ENCODE measurements around the gene TMC6.
"Not testable (repeated sequence)": the region's sequence is repeated elsewhere in the genome, so short reads cannot be mapped to it uniquely, and the experiment has no call there.

Gene TMC6, protein sequence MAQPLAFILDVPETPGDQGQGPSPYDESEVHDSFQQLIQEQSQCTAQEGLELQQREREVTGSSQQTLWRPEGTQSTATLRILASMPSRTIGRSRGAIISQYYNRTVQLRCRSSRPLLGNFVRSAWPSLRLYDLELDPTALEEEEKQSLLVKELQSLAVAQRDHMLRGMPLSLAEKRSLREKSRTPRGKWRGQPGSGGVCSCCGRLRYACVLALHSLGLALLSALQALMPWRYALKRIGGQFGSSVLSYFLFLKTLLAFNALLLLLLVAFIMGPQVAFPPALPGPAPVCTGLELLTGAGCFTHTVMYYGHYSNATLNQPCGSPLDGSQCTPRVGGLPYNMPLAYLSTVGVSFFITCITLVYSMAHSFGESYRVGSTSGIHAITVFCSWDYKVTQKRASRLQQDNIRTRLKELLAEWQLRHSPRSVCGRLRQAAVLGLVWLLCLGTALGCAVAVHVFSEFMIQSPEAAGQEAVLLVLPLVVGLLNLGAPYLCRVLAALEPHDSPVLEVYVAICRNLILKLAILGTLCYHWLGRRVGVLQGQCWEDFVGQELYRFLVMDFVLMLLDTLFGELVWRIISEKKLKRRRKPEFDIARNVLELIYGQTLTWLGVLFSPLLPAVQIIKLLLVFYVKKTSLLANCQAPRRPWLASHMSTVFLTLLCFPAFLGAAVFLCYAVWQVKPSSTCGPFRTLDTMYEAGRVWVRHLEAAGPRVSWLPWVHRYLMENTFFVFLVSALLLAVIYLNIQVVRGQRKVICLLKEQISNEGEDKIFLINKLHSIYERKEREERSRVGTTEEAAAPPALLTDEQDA

DNA sequence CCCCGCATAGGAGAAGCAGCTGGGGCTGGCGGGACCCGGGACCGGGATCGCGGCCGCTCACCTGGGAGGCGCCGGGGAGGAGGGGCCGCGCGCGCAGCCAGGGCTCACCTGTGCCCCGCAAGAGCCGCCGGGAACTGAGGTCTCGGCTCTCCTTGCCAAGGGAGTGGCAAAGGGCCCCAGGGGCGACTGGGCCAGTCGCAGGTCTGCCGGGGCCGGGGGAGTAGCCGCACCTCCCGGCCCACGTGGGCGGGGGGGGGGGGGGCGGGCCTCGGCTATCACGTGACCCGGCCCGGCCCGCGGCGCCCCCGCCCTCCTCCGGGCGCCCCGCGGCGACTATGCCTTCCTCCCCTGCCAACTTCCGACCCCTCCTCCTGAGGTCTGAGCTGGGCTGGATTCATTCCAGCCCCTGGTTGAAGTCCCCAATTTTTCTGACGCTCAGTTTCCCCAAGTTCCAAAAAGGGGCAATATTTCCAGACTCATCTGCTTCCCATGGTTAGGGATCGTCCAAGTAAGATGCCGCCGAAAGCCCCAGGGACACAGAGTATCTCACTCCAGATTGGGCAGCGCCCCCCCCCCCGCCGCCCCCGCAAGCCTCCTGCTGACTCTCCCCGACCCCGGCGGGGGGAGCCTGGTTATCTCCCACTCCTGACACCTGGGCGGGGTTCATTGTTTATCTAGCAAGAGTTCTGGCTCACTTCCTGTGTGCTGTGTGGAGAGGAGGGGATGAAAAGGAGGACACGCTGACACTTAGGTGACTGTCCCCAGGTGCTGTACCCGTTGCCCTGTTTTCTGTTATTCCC, at the start of gene TMC6:
TMC6 (minus strand) TSS at position 205 of the 800 bp plus-strand sequence. CDS start 1,923 bp downstream, outside the sequence.
- DNase-seq, result peak; percentile 81

DNA sequence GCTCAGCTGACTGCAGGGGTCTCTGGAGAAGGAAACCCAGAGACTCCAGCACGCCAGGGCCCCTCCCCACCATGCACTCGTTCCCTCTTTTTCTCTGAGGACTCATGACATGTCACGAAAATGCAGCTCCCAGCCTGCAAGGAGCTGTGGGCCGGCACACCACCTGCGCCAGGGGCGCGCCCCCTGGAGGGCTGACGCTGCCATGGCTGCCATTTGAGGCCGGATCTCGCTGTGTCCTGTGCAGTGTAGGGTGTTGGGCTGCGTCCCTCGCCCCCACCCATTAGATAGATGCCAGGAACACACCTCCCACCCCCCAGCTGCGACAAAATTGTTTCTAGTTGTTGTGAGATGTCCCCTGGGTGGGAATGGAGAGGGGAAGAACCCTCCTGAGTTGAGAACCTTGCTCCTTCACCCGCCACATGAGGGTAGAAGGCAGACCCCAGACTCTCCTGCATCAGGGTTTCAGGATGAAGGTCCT, 48.0 kb upstream of the TMC6 start:
- DNase-seq, result no peak

DNA sequence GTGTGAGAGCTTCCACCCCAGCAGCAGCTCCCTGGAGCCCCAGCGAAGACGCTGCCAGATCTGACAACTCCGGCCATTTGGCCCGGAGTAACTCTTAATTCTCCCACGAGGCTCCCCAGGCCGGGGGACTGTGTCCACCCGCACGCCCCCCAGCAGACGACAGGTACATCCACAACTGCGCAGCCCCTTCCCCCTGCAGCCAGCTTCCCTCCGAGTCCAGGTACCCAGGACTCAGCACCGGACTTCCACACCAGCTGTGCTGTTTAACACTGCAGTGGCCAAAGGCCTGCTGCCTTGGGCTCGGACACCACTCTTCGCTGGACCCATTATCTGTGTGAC, 47.1 kb upstream of the TMC6 start:
- no peak for DNase-seq

DNA sequence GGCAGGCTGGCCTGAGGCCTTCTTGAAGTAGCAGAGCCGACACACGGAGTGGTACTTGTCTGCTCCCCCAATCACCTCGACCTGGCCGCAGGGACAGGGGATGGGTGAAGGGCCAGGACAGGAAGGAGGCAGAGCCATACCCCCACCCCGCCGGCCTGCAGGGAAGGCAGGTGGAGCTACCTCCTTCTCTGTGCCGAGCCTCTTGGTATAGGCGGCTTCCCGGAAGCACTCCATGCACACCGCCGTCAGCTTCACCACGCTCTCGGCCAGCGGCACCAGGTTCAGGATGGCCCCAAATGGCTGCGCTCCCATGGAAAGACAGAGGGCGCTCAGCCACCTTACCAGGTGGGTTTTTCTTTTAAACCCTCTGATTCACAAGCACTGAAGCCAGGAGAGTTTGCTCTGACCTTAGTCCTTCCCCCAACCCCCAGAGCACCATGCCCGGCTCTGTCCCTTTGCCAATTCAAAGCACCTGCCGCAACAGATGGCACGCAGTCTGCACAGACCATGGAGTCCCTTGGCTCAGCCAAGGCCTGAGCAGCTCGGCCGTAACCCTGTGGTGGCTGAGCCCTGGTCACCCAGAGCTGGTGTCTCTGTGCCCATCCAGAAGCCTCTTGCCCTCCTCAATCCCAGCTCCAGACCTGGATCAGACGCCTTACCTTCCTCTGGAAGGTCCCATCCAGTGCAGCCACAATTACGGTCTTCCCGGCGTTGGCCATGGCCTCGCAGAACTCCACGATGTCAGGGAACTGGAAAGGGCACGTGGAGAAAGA, 46.5 kb upstream of the TMC6 start:
- DNase-seq, result peak; percentile 59

DNA sequence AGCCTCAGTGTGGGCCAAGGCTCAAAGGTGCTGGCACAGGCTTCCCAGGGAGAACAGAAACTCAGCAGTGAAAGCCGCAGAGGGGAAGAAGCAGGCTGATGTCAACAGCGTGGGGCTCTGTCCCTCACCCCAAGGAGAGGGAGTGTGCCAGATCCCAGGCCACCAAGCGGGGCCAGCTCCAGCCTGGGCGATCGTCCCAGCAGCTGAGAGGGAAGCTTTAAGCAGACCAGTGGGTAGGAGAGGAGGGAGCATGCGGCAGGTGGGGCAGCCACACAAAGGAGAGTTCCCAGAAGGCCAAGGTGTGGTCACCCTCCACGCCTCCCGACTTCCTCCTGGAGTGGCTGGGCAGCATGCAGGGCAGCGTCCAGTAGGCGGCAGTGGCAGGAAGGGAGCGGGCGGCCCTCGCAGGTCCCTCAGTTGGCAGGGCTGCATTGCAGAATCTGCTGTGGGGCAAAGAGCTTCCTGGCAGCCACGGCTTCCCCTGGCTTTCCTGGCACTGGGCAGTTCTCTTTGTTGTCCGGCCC, 45.9 kb upstream of the TMC6 start:
- no peak for DNase-seq

DNA sequence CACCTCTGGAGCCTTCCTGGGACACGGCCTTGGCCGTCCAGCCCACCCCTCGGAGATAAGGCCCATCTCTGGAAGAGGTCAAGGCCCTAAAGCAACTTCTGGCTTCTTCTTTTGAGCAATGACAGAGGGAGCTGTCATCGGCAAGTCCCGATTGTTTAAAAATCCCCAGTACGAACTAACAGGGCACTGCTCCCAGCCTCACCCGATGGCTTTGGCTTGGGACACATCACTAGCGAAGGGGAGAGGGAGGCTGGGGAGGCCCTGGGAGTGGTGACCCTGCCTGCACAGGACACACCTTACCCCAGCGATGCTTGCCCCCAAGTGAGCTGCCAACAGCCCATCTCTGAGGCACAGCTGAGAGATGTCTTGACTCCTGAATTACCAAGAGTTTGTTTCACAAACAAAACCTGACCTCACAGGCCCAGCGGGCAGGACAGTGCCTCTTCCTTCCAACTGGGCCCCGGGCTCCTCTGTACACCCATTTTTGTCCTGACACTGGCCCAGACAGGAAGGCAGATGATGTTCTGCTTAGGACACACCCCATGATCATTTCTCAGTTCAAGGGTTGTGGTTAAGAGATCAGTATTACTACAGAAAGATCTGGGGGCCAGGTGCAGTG, 44.7 kb upstream of the TMC6 start:
- DNase-seq, result no peak

DNA sequence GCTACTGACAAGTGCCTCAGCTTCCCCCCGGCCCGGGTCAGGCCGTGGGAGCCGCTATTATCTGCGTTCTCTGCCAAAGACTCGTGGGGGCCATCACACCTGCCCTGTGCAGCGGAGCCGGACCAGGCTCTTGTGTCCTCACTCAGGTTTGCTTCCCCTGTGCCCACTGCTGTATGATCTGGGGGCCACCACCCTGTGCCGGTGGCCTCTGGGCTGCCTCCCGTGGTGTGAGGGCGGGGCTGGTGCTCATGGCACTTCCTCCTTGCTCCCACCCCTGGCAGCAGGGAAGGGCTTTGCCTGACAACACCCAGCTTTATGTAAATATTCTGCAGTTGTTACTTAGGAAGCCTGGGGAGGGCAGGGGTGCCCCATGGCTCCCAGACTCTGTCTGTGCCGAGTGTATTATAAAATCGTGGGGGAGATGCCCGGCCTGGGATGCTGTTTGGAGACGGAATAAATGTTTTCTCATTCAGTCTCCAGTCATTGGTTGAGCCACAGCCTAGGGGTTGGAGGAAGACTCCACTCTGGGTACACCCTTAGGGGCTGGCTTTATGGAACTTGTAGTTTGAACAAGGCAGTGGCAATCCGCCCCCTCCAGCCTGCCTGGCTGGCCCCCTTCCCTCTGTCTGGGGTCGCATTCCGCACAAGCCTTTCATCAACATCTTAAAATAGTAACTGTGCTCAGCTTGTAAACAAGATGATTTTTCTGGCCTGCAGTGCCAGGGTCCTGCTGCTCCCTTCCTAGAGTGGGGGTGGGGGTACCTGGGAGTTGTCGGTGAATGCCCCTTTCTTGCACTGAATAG, 43.9 kb upstream of the TMC6 start:
- no peak for DNase-seq

DNA sequence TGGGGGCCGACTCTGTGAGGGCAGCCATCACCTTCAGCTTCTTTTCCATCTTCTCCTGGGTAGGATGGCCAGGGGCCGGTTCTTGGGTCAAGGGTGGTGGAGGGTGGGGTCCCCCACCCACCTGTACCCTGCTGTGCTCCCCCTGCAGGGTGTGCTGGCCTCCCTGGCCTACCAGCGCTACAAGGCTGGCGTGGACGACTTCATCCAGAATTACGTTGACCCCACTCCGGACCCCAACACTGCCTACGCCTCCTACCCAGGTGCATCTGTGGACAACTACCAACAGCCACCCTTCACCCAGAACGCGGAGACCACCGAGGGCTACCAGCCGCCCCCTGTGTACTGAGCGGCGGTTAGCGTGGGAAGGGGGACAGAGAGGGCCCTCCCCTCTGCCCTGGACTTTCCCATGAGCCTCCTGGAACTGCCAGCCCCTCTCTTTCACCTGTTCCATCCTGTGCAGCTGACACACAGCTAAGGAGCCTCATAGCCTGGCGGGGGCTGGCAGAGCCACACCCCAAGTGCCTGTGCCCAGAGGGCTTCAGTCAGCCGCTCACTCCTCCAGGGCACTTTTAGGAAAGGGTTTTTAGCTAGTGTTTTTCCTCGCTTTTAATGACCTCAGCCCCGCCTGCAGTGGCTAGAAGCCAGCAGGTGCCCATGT, 43.2 kb upstream of the TMC6 start:
- DNase-seq, result not testable (repeated sequence)

DNA sequence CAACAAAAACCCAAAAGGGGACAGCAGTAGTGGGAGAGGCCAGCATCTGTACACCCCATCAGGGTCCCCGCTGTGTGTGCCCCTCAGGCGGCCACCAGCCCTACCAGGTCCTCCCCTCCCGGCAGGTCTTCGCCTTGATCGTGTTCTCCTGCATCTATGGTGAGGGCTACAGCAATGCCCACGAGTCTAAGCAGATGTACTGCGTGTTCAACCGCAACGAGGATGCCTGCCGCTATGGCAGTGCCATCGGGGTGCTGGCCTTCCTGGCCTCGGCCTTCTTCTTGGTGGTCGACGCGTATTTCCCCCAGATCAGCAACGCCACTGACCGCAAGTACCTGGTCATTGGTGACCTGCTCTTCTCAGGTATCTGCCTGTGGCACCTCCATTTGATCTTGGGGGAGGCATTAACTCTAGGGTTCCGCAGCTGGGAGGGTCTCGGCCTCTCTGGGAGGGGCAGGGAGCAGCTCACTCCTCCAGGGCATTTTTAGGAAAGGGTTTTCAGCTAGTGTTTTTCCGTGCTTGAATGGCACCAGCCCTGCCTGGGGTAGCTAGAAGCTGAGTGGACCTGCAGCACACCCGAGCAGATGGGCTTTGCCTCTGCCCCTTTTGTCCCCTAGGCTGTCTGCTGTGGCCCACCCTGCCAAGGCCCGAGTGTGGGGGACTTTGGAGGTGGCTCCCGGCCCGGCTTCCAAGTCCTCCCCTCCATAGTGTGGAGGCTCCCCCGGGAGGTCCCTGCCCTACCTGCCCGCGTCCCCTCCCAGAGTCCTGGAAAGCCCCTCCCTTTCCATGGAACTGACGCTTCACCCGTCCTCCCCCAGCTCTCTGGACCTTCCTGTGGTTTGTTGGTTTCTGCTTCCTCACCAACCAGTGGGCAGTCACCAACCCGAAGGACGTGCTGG, 42.4 kb upstream of the TMC6 start:
- no peak for DNase-seq

DNA sequence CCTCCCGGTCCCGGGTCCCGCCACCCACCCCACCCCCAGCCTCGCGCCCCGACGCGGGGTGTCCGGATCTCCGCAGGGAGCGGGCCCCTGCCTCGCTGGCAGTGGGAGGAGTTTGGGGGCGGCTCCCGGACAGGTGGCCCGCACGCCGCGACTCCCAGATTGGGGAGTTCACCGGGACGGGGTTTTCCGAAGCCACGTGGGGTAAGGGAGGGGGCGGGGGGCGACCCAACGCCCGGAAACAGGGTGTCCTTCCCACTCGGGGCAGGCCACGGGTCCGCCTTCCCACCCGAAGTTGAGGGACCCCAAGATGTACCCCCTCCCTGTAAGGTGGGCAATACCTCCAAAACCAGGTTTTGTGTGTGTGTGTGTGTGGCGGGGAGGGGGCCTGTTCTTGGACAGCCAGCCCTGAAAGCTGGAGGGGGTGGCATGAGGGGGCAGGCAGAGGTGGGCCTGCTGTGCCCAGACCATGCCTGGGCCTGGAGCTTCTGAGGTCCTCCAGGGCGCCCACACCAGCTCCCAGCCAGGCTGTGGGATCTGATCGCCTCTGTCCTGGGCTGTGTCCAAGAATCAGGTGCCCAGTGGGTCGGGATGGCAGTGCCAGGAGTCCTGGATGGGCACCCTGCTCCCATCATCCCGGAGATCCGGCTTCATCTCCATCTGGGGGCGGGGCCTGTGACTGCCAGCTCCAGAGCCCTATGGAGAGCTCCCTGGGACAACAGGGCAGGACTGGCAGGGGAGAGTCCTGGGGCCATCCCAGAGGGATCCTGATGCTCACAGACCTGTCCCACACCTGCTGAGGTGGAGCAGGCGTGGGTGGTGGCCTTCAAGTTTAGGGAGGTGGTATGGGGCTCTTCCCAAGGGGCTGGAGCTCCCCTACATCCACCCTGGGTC, 40.6 kb upstream of the TMC6 start:
- DNase-seq, result peak; percentile 33

DNA sequence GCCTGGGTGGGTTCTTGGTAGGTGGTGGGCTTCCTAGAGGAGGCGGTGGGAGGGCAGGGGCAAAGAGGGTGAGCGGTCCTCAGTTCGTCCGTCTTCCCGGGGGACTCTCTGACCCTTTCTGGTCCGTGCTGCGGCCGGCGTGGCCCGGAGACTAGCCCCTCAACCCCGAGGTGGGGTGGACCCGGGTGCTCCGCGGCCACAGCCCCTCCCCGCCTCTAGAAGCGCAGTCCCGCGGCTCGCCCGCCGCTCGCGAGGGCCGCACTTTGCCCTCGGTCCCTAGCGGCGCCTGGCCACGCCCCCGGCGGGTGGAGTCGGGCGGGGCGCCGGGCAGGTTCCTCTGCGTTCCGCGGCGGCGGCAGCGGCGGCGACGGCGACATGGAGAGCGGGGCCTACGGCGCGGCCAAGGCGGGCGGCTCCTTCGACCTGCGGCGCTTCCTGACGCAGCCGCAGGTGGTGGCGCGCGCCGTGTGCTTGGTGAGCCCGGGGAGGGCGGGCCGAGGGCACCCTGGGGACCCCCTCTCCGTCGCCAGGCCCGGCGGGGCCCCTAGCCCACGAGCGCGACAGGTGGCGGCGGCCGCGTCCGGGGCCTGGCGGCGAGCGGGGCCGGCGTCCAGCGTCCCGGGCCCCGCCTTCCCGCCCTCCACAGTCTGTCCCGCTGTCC, 39.8 kb upstream of the TMC6 start, which contains the start of gene SYNGR2:
SYNGR2 (plus strand) TSS at position 340 of the 661 bp plus-strand sequence; CDS start at position 376, 36 bp downstream.
- peak; percentile 75 for DNase-seq

DNA sequence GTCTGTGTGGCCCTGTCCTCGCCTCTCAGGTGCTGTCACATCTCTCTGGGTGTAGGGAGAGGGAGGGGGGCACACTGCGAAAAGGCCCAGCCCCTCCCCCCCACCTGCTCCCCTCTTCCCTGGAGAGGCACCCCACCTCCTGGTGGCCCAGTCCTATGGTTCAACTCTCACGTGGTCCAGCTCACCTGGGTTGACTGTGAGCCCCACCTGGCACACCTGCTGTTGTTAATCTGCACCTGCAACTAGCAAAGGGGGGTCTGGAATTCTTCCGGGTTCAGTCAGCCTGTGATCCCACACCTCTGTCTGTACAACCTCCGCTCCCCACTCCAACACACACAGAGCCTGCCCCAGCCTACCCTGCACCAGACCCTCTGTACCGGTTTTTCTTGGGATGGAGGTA, 37.9 kb upstream of the TMC6 start:
- DNase-seq, result peak; percentile 82

DNA sequence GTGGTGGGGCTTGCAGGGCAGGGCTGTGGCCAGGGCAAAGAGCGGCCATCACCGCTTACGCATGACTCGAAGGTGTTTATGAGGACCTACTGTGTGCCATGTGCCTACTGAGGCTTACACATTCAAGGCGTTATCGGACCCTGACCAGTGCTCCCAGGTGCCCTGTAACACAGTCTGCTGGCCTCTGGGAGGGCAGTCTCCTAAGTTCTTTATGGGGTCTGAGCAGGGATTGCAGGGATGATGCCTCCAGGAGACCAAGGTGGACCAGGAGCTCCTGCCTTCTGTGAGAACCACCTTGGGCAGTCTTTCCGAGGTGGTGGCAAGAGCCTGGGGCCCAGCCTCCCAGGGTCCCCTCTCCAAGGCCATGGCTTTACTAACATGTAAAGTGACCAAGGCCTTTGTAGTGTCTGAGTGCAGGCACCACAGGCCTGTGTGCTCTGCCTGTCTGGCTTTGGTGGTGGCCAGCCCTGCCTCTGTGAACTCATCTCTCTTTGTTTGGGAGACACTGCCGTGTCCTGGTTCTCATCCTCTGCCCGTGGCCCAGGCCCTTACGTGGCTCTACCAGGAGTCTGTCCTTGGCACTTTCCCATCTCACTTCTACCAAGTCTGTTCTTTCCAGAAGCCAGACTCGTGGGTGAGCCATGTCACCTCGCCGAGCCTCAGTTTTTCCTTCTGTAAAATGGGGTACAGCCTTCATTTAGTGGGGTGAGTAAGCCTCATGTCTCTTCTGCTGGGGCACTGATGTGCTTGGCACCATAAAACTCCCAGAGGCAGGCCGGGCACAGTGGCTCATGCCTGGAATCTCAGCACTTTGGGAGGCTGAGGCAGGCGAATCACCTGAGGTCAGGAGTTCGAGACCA, 36.4 kb upstream of the TMC6 start:
- no peak for DNase-seq

DNA sequence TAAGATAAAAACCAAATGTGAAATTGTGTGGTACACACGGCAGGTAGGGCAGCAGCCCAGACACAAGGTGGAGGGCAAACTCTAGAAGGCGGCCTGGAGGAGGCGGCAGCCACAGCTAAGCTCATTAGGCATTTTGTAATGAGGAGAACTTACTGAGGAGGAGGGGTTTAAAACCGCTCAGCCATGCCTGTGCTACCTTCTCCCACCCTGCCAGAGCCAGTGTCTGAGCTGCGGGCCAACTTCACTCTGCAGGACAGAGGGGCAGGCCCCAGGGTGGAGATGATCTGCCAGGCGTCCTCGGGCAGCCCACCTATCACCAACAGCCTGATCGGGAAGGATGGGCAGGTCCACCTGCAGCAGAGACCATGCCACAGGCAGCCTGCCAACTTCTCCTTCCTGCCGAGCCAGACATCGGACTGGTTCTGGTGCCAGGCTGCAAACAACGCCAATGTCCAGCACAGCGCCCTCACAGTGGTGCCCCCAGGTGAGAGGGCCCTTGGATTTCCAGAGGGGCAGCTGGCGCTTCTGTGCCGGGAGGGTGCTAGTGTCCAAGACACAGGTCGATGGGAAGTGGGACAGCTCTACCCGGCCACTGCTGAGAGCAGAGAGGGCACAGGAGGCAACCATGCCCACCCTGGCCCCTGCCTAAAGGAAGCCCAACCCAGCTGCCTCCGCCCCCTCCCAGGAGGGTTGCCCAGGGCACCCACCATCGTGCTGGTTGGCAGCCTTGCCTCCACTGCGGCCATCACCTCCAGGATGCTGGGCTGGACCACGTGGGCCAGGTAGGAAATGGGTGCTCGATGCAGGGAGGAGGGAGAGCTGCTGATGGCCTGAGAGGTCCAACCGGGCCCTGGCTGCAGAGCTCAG, 35.6 kb upstream of the TMC6 start:
- no peak for DNase-seq

DNA sequence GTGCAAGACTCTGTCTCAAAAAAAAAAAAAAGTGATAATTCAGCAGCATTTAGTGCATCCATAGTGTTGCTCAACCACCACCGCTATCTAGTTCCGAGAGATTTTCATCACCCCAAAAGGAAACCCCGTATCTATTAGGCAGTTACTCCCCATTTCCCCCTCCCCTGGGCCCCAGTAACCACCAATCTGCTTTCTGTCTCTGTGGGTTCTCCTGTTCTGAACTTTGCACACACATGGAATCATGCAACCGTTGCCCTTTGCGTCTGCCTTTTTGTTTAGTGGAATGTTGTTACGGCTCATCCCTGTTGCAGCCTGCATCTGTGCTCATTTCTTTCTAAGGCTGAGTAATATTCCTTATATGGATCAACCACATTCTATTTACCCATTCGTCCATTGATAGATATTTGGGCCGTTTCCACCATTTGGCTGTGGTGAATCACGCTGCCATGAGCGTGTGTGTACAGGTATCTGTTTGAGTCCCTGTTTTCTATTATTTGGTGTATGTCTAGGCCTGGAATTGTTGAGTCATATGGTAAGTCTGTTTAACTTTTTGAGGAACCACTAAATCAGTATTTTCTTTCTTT, 31.1 kb upstream of the TMC6 start:
- DNase-seq, result no peak

Data from NCI-H2171 treated with DMSO at 0.1 percent for 48 hours (cell line).